Fibroblast of villous mesenchyme (primary cell): Measurements from ENCODE around the gene CBLB. TPM values are rescaled to one million over a fixed set of nuclear protein-coding genes. Genes with fewer than 3 reads are reported as not detected.
"Not testable (repeated sequence)": the region's sequence is repeated elsewhere in the genome, so short reads cannot be mapped to it uniquely, and the experiment has no call there.

ENCODE experiments used
- DNase-seq: peaks from one replicate; pipeline ENCODE4 v3.0.0-alpha.2; 2010; ENCODE audit warnings: low read depth
- H3K4me3 ChIP-seq: 2 replicates; pipeline ENCODE4 v1.5.1; 2011; ENCODE audit warnings: low read depth, mild to moderate bottlenecking, low read length
- CTCF ChIP-seq: IDR thresholded peaks from 2 replicates; pipeline ENCODE4 v1.5.1; 2012; ENCODE audit warnings: low read depth, mild to moderate bottlenecking, low read length; ENCODE audit not compliant: insufficient read depth
- total RNA-seq: library from RNA; depleted of rRNA; stranded (reverse); fragments of >200 nt; gene quantifications from 2 replicates; pipeline ENCODE4 v1.2.3, GENCODE V29; 2012

Gene CBLB
- total RNA-seq, 1 donor, result 40.6 TPM

GRCh38 chr3:105744202-105744601 is 124.6 kb downstream of the CBLB start:
- no peak for DNase-seq
- no peak for TF ChIP-seq CTCF
- no peak overlapping the region for H3K4me3 ChIP-seq

- DNase-seq, result no peak
- no peak for TF ChIP-seq CTCF
- H3K4me3 ChIP-seq, result no peak overlapping the region
Measured at GRCh38 chr3:105733356-105733755, 135.5 kb downstream of the CBLB start.

GRCh38 chr3:105731686-105732085 is 137.1 kb downstream of the CBLB start:
- H3K4me3 ChIP-seq, result no peak overlapping the region
- no peak for DNase-seq
- no peak for TF ChIP-seq CTCF

- TF ChIP-seq CTCF, result no peak
- no peak for DNase-seq
- no peak overlapping the region for H3K4me3 ChIP-seq
Measured at GRCh38 chr3:105730801-105731354, 137.9 kb downstream of the CBLB start.

- peak; percentile 47 for DNase-seq
- no peak for TF ChIP-seq CTCF
- H3K4me3 ChIP-seq, result no peak overlapping the region
Measured at GRCh38 chr3:105729667-105730066, 139.1 kb downstream of the CBLB start.

- H3K4me3 ChIP-seq, result no peak overlapping the region
- DNase-seq, result peak; percentile 10
- no peak for TF ChIP-seq CTCF
Measured at GRCh38 chr3:105728771-105729312, 140.0 kb downstream of the CBLB start.

GRCh38 chr3:105727036-105727435 is 141.8 kb downstream of the CBLB start:
- DNase-seq, H3K4me3 ChIP-seq: not testable (repeated sequence)
